Measurements from ENCODE around the gene CDC42BPA. TPM values are rescaled to one million over a fixed set of nuclear protein-coding genes. Genes with fewer than 3 reads are reported as not detected.
A peak's percentile ranks its signal among the peaks of the same experiment; 100 is the strongest.

The CDC42BPA gene
- total and polyA plus RNA-seq, 11 donors, result 9.8 to 33.8 (median 29.7) TPM

GRCh38 chr1:226966683-226967082, 351.6 kb downstream of the CDC42BPA start:
- H3K4me3 ChIP-seq, result no peak overlapping the region
- peaks cover 0 to 9% (median 0%) of the 10 kb centered on the region in 12 donors for H3K9me3 ChIP-seq
- peaks cover 0 to 71% (median 24%) of the 10 kb centered on the region in 12 donors for H3K4me1 ChIP-seq
- 86 to 92% (median 90%) methylated on average over 4 of the region's 4 CpGs for WGBS, 4 donors
- H3K36me3 ChIP-seq, result peaks cover 0 to 52% (median 42%) of the 10 kb centered on the region in 9 donors
- no peaks in the 10 kb centered on the region for H3K27me3 ChIP-seq
- DNase-seq (peak in 1 of 5 donors; percentile 19), ATAC-seq (no peak)
- H3K27ac ChIP-seq, result peak overlapping the region in 5 of 12 donors; percentile 6 to 86 (median 68)
- TF ChIP-seq, protein P1, sequence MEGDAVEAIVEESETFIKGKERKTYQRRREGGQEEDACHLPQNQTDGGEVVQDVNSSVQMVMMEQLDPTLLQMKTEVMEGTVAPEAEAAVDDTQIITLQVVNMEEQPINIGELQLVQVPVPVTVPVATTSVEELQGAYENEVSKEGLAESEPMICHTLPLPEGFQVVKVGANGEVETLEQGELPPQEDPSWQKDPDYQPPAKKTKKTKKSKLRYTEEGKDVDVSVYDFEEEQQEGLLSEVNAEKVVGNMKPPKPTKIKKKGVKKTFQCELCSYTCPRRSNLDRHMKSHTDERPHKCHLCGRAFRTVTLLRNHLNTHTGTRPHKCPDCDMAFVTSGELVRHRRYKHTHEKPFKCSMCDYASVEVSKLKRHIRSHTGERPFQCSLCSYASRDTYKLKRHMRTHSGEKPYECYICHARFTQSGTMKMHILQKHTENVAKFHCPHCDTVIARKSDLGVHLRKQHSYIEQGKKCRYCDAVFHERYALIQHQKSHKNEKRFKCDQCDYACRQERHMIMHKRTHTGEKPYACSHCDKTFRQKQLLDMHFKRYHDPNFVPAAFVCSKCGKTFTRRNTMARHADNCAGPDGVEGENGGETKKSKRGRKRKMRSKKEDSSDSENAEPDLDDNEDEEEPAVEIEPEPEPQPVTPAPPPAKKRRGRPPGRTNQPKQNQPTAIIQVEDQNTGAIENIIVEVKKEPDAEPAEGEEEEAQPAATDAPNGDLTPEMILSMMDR (IDR thresholded peaks at IDR 0.05), result no peak
- TF ChIP-seq POLR2A (IDR thresholded peaks at IDR 0.05), result no peak
- intact Hi-C loops (cut with DNase I), result no loop called here

DNA sequence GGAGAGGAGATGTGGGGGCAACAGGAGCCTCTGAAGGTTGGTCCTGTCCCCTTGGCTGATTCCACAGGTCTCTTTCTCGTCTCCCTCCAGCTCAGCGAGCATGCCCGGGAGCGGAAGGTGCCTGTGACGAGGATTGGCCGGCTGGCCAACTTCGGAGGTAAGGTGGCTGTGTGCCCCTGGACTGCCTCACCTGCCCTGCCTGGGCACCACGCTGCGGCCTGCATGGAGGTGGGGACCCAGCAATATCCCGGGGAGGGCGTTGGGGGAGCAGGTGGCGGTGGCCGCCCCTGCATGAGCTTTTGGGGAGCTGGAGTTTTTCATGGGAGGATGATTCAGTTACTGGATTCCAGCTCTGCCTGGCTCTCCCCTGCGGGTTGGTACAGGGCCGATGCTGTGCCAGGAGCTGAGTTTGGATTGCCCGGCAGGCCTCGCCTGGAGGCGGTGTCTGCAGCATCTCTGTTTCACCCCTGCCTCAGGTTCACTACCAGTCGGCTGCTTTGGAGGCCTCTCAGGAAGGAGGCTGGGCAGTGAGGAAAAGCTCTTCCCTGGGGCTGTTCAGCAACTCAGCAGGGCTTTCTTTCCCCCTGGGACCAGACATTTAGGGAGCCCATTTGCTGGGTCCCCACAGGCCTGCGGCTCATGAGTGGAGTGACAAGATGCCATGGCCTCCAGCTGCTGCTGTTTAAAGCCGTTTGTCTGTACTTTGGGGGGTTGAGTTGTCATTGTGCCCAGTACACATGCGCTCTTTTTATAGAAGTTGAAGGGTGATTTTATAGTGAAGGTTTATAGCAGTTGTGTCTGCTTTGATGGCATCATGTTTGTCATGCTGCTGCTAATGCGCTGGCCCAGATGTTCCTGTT, 352.5 kb downstream of the CDC42BPA start:
- peaks cover 0 to 50% (median 41%) of the 10 kb centered on the region in 9 donors for H3K36me3 ChIP-seq
- DNase-seq, result peak in 1 of 5 donors; percentile 26
- TF ChIP-seq POLR2A (IDR thresholded peaks at IDR 0.05), result no peak
- TF ChIP-seq, protein P1 (IDR thresholded peaks at IDR 0.05), result no peak
- no peaks in the 10 kb centered on the region for H3K27me3 ChIP-seq
- no peak for ATAC-seq
- 87 to 93% (median 90%) methylated on average over 14 to 23 of the region's 23 CpGs for WGBS, 4 donors
- no peak overlapping the region for H3K4me3 ChIP-seq
- H3K27ac ChIP-seq, result peak overlapping the region in 7 of 12 donors; percentile 8 to 88 (median 85)
- intact Hi-C loops (cut with DNase I), result no loop called here
- H3K9me3 ChIP-seq, result peaks cover 0 to under 1% (median 0%) of the 10 kb centered on the region in 12 donors
- H3K4me1 ChIP-seq, result peaks cover 0 to 79% (median 24%) of the 10 kb centered on the region in 12 donors

- TF ChIP-seq POLR2A (IDR thresholded peaks at IDR 0.05), result no peak
- TF ChIP-seq, protein P1 (IDR thresholded peaks at IDR 0.05), result no peak
- Histone ChIP-seq H3K27ac (peak overlapping the region in 11 of 12 donors; percentile 35 to 88 (median 73)), H3K4me3 (no peak overlapping the region), H3K4me1 (peaks cover 0 to 82% (median 24%) of the 10 kb centered on the region in 12 donors), H3K36me3 (peaks cover 0 to 41% (median 32%) of the 10 kb centered on the region in 9 donors), H3K27me3 (no peaks in the 10 kb centered on the region), H3K9me3 (no peaks in the 10 kb centered on the region)
- WGBS, 4 donors, result 91 to 95% (median 93%) methylated on average over 22 to 29 of the region's 29 CpGs
- DNase-seq, result peak in 1 of 5 donors; percentile 29
- ATAC-seq, result no peak
- intact Hi-C loops (cut with DNase I), result no loop called here
Observed at GRCh38 chr1:226964611-226965486, 353.4 kb downstream of the CDC42BPA start.
